Calu3 (cell line): Measurements from ENCODE around the gene BRIP1. TPM values are rescaled to one million over a fixed set of nuclear protein-coding genes. Genes with fewer than 3 reads are reported as not detected.

ENCODE experiments used
- BruUV-seq: library from RNA; stranded (reverse); fragments of 400-500 nt; replicated peaks from 2 replicates; lab custom pipeline; 2021; lab: Mats Ljungman, UMichigan
- CTCF ChIA-PET: fragments of 300-600 bp; sonication (Branson Sonifier 250); formaldehyde crosslinking; loops from one replicate; lab custom pipeline; 2022; ENCODE audit warnings: antibody characterized with exemption; lab: Charles Lee
- DNase-seq: peaks from one replicate; pipeline ENCODE4 v3.0.0; 2022
- H3K27ac Mint-ChIP-seq: one replicate; pipeline ENCODE4 v1.8.0; 2022; ENCODE audit warnings: mixed read lengths; ENCODE audit not compliant: unreplicated experiment
- H3K27me3 Mint-ChIP-seq: one replicate; pipeline ENCODE4 v1.8.0; 2022; ENCODE audit warnings: mixed read lengths; ENCODE audit not compliant: unreplicated experiment
- H3K36me3 Mint-ChIP-seq: one replicate; pipeline ENCODE4 v1.8.0; 2022; ENCODE audit warnings: mild to moderate bottlenecking, moderate library complexity, mixed read lengths; ENCODE audit not compliant: insufficient read depth, unreplicated experiment
- H3K4me1 Mint-ChIP-seq: one replicate; pipeline ENCODE4 v1.8.0; 2022; ENCODE audit warnings: mild to moderate bottlenecking, low read depth, mixed read lengths; ENCODE audit not compliant: unreplicated experiment
- H3K4me3 Mint-ChIP-seq: one replicate; pipeline ENCODE4 v1.8.0; 2022; ENCODE audit warnings: mild to moderate bottlenecking, low read depth, moderate library complexity, mixed read lengths; ENCODE audit not compliant: unreplicated experiment
- H3K9me3 Mint-ChIP-seq: one replicate; pipeline ENCODE4 v1.8.0; 2022; ENCODE audit warnings: low read depth, mixed read lengths; ENCODE audit not compliant: unreplicated experiment
- CTCF ChIP-seq: fragments of 200-600 bp; IDR thresholded peaks from one replicate; pipeline ENCODE4 v1.8.0; 2022; ENCODE audit warnings: antibody characterized with exemption; ENCODE audit not compliant: unreplicated experiment
- intact Hi-C: fragments of 100-400 bp; cut with micrococcal nuclease; formaldehyde crosslinking; loops from one replicate; pipeline ENCODE4 v1.10.0; 2022; ENCODE audit not compliant: unreplicated experiment
- total RNA-seq: library from RNA; stranded (reverse); gene quantifications from 2 replicates; pipeline ENCODE4 v1.2.3, GENCODE V29; 2022

BRIP1 gene
- total RNA-seq, 1 experiment from 2014 or later = 12.3 TPM

GRCh38 chr17:61834610-61835009 is 28.7 kb downstream of the BRIP1 start:
- Mint-ChIP-seq H3K4me1 (no peaks in the 10 kb centered on the region), H3K4me3 (no peak overlapping the region), H3K9me3 (no peaks in the 10 kb centered on the region), H3K27ac (no peak overlapping the region), H3K36me3 (no peaks in the 10 kb centered on the region), H3K27me3 (no peaks in the 10 kb centered on the region)
- intact Hi-C loops = loop anchor here (5.0 kb wide), 1 partner anchor 252 kb away; no protein-coding TSS in a partner anchor
- no peak for DNase-seq
- no peak for TF ChIP-seq CTCF
- CTCF ChIA-PET = no interaction called here
- no TSS peak for BruUV-seq

DNA sequence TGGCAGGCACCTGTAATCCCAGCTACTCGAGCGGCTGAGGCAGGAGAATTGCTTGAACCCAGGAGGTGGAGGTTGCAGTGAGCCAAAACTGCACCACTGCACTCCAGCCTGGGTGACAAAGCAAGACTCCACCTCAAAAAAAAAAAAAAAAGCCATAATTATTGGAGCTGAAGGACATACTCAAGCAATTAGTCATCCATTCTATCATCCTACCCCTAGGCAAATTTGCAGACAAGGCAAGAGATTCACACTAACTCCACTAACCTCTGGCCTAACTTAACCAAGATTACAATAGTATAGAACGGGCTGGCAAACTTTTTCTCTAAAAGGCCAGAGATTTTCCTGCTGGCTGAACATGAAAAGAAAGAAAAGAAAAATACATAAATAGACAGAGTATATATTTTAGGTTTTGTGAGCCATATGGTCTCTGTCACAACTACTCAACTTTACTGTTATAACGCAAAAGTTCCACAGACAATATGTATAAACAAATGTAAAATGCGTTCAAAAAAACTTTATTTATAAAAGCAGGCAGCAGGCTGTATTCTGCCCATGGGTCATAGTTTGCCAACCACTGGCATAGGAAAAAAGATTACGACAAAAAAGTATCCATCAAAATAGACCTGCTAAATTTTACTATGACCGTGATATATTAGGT is 29.7 kb downstream of the BRIP1 start:
- Mint-ChIP-seq H3K4me3 (no peak overlapping the region), H3K9me3 (peaks cover under 1% of the 10 kb centered on the region), H3K4me1 (no peaks in the 10 kb centered on the region), H3K27me3 (no peaks in the 10 kb centered on the region), H3K36me3 (no peaks in the 10 kb centered on the region), H3K27ac (no peak overlapping the region)
- no TSS peak for BruUV-seq
- CTCF ChIA-PET = no interaction called here
- TF ChIP-seq CTCF = no peak
- intact Hi-C loops = no loop called here
- no peak for DNase-seq

- Mint-ChIP-seq H3K4me1 (no peaks in the 10 kb centered on the region), H3K27me3 (no peaks in the 10 kb centered on the region), H3K4me3 (no peak overlapping the region), H3K36me3 (no peaks in the 10 kb centered on the region), H3K9me3 (peaks cover 6% of the 10 kb centered on the region), H3K27ac (no peak overlapping the region)
- no peak for DNase-seq
- BruUV-seq = no TSS peak
- no peak for TF ChIP-seq CTCF
- CTCF ChIA-PET = no interaction called here
- intact Hi-C loops = no loop called here
Measured at GRCh38 chr17:61832463-61832862, 30.9 kb downstream of the BRIP1 start.

DNA sequence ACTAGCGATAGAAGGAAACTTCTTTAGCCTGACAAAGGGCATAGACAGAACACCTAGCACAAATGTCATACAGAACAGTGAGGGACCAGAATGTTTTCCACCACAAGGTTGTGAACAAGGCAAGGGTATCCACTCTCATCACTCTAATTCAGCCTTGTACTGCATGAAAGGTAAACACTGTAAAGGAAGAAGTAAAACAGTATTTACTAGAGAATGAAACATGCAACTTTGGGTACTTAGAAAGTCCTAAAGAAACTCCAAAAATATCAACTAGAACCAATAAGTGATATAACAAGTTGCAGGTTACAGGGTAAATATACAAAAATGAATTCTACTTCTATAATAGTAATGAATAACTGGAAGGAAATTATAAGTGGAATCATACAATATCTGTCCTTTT is 32.2 kb downstream of the BRIP1 start:
- peaks cover 6% of the 10 kb centered on the region for H3K9me3 Mint-ChIP-seq
- TF ChIP-seq CTCF = no peak
- H3K4me1 Mint-ChIP-seq = no peaks in the 10 kb centered on the region
- DNase-seq = no peak
- no peaks in the 10 kb centered on the region for H3K27me3 Mint-ChIP-seq
- no TSS peak for BruUV-seq
- CTCF ChIA-PET = no interaction called here
- H3K27ac Mint-ChIP-seq = no peak overlapping the region
- no peak overlapping the region for H3K4me3 Mint-ChIP-seq
- no peaks in the 10 kb centered on the region for H3K36me3 Mint-ChIP-seq
- intact Hi-C loops = no loop called here
